Measurements from ENCODE around the gene TMEM255B.

GRCh38 chr13:113809934-113810333, 50.9 kb downstream of the TMEM255B start:
- TF ChIP-seq POLR2A (IDR thresholded peaks at IDR 0.05) (no peak), CTCF (IDR thresholded peaks at IDR 0.05) (no peak)
